ENCODE measurements around the gene MYPN. TPM values are rescaled to one million over a fixed set of nuclear protein-coding genes. Genes with fewer than 3 reads are reported as not detected.

Gene MYPN
- polyA plus RNA-seq, 2 of the 4 experiments (the other 2 are of a cell fraction): 1.5 to 2.1 TPM

GRCh38 chr10:68218786-68219185, 109.5 kb downstream of the MYPN start:
- no peak for FAIRE-seq

GRCh38 chr10:68221196-68221595, 111.9 kb downstream of the MYPN start:
- Histone ChIP-seq H3K4me2 (no peak overlapping the region), H3K4me3 (no peak overlapping the region), H3K27ac (no peak overlapping the region), H3K4me1 (peaks cover 9% of the 10 kb centered on the region; the same call in 1 of the 3 replicates), H3K9me3 (no peaks in the 10 kb centered on the region)
- no peak for TF ChIP-seq JUN (IDR thresholded peaks at IDR 0.05)
- no peak for TF ChIP-seq RFX5 (IDR thresholded peaks at IDR 0.05)
- no peak for TF ChIP-seq FOSL2 (IDR thresholded peaks at IDR 0.05)
- TF ChIP-seq FOSL2 (CRISPR knock-in tag; IDR thresholded peaks at IDR 0.05): peak; percentile 48
- TF ChIP-seq HOXB5 (CRISPR knock-in tag; IDR thresholded peaks at IDR 0.05): no peak
- TF ChIP-seq ESRRA (IDR thresholded peaks at IDR 0.05; ENCODE audit: borderline replicate concordance, low read length): no peak
- TF ChIP-seq SMC3 (IDR thresholded peaks at IDR 0.05): no peak
- no peak for TF ChIP-seq ZNF302 (CRISPR knock-in tag; IDR thresholded peaks at IDR 0.05)
- TF ChIP-seq ZC3H11A (IDR thresholded peaks at IDR 0.05): no peak
- TF ChIP-seq MYC (IDR thresholded peaks at IDR 0.05; ENCODE audit: borderline replicate concordance, low read length): no peak
- no peak for TF ChIP-seq KDM5A (IDR thresholded peaks at IDR 0.05)
- TF ChIP-seq CEBPB (IDR thresholded peaks at IDR 0.05): peak in 1 of 2 experiments; percentile 26; a peak in 1 of 4 replicates
- TF ChIP-seq, protein P1, sequence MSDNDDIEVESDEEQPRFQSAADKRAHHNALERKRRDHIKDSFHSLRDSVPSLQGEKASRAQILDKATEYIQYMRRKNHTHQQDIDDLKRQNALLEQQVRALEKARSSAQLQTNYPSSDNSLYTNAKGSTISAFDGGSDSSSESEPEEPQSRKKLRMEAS (IDR thresholded peaks at IDR 0.05): no peak
- no peak for TF ChIP-seq NFE2L2 (conservative IDR thresholded peaks at IDR 0.05; ENCODE audit: low read length)
- no peak for TF ChIP-seq RNF2 (IDR thresholded peaks at IDR 0.05; ENCODE audit: borderline replicate concordance, low read depth)
- TF ChIP-seq RARB (CRISPR knock-in tag; IDR thresholded peaks at IDR 0.05): no peak
- no peak for TF ChIP-seq KDM1A (IDR thresholded peaks at IDR 0.05; ENCODE audit: low read depth)
- DNase-seq (ENCODE audit: low read depth in 1 of 2, low spot score in 1 of 2): no peak
- ATAC-seq: peak in 1 of 2 experiments; percentile 49; a peak in 1 of 6 replicates
- CTCF ChIA-PET: interaction anchor here (10.3 kb wide), 1 partner anchor 10 kb away, joined by 63 read pairs; no protein-coding TSS in a partner anchor
- no peak for FAIRE-seq
- POLR2A ChIA-PET: no interaction called here

More at GRCh38 chr10:68218786-68219185, 109.5 kb downstream of the MYPN start:
- Histone ChIP-seq H3K9me3 (no peaks in the 10 kb centered on the region), H3K4me2 (no peak overlapping the region), H3K4me1 (peaks cover 9% of the 10 kb centered on the region; the same call in 1 of the 3 replicates), H3K4me3 (no peak overlapping the region), H3K27ac (no peak overlapping the region)
- WGBS (ENCODE audit: missing lambda C conversion rate): 87% methylated on average over 4 of the region's 4 CpGs
- ATAC-seq (no peak; a peak in 1 of 6 replicates), DNase-seq (ENCODE audit: low read depth in 1 of 2, low spot score in 1 of 2) (no peak)
- TF ChIP-seq ESRRA (IDR thresholded peaks at IDR 0.05; ENCODE audit: borderline replicate concordance, low read length): no peak
- TF ChIP-seq, protein P1 (IDR thresholded peaks at IDR 0.05): no peak
- no peak for TF ChIP-seq TFCP2L1 (CRISPR knock-in tag; IDR thresholded peaks at IDR 0.05)
- TF ChIP-seq KDM5A (IDR thresholded peaks at IDR 0.05): no peak
- POLR2A ChIA-PET: no interaction called here
- CTCF ChIA-PET: interaction anchor here (1.4 kb wide), 1 partner anchor 11 kb away, joined by 4 read pairs; no protein-coding TSS in a partner anchor

- ATAC-seq (no peak), DNase-seq (ENCODE audit: low read depth in 1 of 2, low spot score in 1 of 2) (no peak), FAIRE-seq (no peak)
- Histone ChIP-seq H3K4me1 (peaks cover 9% of the 10 kb centered on the region; the same call in 1 of the 3 replicates), H3K4me3 (no peak overlapping the region), H3K9me3 (no peaks in the 10 kb centered on the region), H3K27ac (no peak overlapping the region), H3K4me2 (no peak overlapping the region)
- ChIA-PET POLR2A (no interaction called here), CTCF (interaction anchor here (1.3 to 10.3 kb wide), 3 partner anchors 9 to 66 kb away, joined by 5 to 63 read pairs (median 5); partner anchors contain the start of gene ATOH7)
- no peak for TF ChIP-seq CHD2 (IDR thresholded peaks at IDR 0.05; ENCODE audit: low read length, partially characterized antibody)
- TF ChIP-seq KDM1A (IDR thresholded peaks at IDR 0.05; ENCODE audit: low read depth): no peak
- TF ChIP-seq, protein P2, sequence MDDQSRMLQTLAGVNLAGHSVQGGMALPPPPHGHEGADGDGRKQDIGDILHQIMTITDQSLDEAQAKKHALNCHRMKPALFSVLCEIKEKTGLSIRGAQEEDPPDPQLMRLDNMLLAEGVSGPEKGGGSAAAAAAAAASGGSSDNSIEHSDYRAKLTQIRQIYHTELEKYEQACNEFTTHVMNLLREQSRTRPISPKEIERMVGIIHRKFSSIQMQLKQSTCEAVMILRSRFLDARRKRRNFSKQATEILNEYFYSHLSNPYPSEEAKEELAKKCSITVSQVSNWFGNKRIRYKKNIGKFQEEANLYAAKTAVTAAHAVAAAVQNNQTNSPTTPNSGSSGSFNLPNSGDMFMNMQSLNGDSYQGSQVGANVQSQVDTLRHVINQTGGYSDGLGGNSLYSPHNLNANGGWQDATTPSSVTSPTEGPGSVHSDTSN (IDR thresholded peaks at IDR 0.05): no peak
- no peak for TF ChIP-seq HEYL (CRISPR knock-in tag; IDR thresholded peaks at IDR 0.05)
- TF ChIP-seq POLR2A (IDR thresholded peaks at IDR 0.05; ENCODE audit: low read length): no peak
- no peak for TF ChIP-seq JUNB (IDR thresholded peaks at IDR 0.05)
- TF ChIP-seq POLR2AphosphoS2 (conservative IDR thresholded peaks at IDR 0.05; ENCODE audit: low read length): no peak
- 51% methylated on average over 2 of the region's 2 CpGs for WGBS (ENCODE audit: missing lambda C conversion rate)
Observed at GRCh38 chr10:68222391-68222790, 113.1 kb downstream of the MYPN start.
